Measurements from ENCODE around the gene CCDC90B. TPM values are rescaled to one million over a fixed set of nuclear protein-coding genes. Genes with fewer than 3 reads are reported as not detected.

Gene CCDC90B
- polyA plus RNA-seq, 1 donor (not counting 4 experiments of a cell fraction or from before 2014, with no cell fraction given): 46.9 TPM

DNA sequence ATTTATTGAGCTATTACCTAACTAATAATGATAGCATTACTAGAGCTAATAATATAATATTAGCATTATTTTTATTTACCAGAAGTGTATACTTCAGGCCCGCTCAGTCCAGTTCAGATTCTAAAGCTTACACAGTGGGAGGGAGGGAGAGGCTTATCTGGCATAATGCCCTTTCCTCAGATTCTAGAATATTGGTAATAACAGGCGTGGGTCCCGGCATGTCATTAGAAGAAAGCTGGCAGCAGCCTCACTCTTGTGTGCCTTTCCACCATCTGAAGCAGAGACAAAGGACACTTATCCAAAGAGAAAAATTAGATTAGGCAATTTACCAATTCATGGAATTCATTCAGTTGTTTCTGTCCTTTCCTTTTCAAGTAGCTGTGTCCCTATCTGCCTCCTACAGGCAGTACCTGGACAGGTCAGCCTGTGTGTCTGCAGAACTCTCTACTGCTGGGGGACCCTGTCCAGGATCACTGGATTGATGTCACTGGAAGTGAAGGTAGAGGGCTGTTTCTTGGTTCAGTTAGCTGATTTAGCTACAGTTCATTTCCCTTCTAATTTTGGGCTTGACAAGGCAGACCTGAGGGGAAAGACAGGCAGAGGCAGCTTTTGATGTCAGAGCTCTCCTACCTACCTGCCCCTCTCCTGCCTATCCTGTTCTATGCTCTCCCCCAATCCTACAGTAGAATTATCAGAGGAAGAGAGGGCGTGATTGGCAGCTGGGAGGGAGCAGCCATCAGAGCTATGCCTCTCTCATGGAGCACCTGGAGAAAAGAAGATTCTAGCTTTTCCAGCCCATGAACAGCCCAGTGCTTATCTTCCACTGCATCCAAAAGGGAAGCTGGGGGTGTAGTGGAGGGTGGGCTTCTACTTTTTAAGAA lies 20.3 kb upstream of the CCDC90B start:
- no peaks in the 10 kb centered on the region for H3K9me3 ChIP-seq (ENCODE audit: control insufficient read depth, low read depth, low read length)
- no peaks in the 10 kb centered on the region for H3K79me2 ChIP-seq (ENCODE audit: control insufficient read depth, insufficient read depth, low read length)
- DNase-seq (ENCODE audit: low read depth, low spot score): no peak
- no peaks in the 10 kb centered on the region for H4K20me1 ChIP-seq (ENCODE audit: control insufficient read depth, extremely low read depth, insufficient read depth, low read length)
- no peaks in the 10 kb centered on the region for H3K36me3 ChIP-seq (ENCODE audit: control insufficient read depth in 2 of 2, extremely low read depth in 1 of 2, insufficient read depth in 2 of 2, low read length in 2 of 2)
- no peak overlapping the region for H2AFZ ChIP-seq (ENCODE audit: control insufficient read depth, low read length)
- H3K27me3 ChIP-seq (ENCODE audit: control insufficient read depth, extremely low read depth, insufficient read depth, low read length): no peaks in the 10 kb centered on the region
- TF ChIP-seq, protein P1, sequence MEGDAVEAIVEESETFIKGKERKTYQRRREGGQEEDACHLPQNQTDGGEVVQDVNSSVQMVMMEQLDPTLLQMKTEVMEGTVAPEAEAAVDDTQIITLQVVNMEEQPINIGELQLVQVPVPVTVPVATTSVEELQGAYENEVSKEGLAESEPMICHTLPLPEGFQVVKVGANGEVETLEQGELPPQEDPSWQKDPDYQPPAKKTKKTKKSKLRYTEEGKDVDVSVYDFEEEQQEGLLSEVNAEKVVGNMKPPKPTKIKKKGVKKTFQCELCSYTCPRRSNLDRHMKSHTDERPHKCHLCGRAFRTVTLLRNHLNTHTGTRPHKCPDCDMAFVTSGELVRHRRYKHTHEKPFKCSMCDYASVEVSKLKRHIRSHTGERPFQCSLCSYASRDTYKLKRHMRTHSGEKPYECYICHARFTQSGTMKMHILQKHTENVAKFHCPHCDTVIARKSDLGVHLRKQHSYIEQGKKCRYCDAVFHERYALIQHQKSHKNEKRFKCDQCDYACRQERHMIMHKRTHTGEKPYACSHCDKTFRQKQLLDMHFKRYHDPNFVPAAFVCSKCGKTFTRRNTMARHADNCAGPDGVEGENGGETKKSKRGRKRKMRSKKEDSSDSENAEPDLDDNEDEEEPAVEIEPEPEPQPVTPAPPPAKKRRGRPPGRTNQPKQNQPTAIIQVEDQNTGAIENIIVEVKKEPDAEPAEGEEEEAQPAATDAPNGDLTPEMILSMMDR (optimal IDR thresholded peaks at IDR 0.05 in 1 of 3, IDR thresholded peaks at IDR 0.05 in 1 of 3, conservative IDR thresholded peaks at IDR 0.05 in 1 of 3; ENCODE audit: extremely low read depth in 1 of 3, insufficient read depth in 2 of 3, low read length in 3 of 3): no peak
- no peak for TF ChIP-seq EZH2 (IDR thresholded peaks at IDR 0.05; ENCODE audit: low read length)
- no peaks in the 10 kb centered on the region for H3K9me1 ChIP-seq (ENCODE audit: control insufficient read depth, extremely low read depth, insufficient read depth, low read length)
- no peaks in the 10 kb centered on the region for H3K4me1 ChIP-seq (ENCODE audit: control insufficient read depth, extremely low read depth, insufficient read depth, low read length)
- H3K4me2 ChIP-seq (ENCODE audit: control insufficient read depth, extremely low read depth, insufficient read depth, low read depth, low read length): no peak overlapping the region
- no peak for FAIRE-seq
- H3K27ac ChIP-seq (ENCODE audit: control insufficient read depth, insufficient read depth, low read length): no peak overlapping the region
- H3K9ac ChIP-seq (ENCODE audit: control insufficient read depth, extremely low read depth, insufficient read depth, low read length): no peak overlapping the region
- no peak overlapping the region for H3K4me3 ChIP-seq (ENCODE audit: control insufficient read depth in 2 of 3, extremely low read depth in 1 of 3, insufficient read depth in 2 of 3, low read depth in 1 of 3, low read length in 3 of 3)
- dilution Hi-C loops (cut with MboI; ENCODE audit: extremely low pct_ligation_motif_present, low sequenced_read_pairs): no loop called here

DNA sequence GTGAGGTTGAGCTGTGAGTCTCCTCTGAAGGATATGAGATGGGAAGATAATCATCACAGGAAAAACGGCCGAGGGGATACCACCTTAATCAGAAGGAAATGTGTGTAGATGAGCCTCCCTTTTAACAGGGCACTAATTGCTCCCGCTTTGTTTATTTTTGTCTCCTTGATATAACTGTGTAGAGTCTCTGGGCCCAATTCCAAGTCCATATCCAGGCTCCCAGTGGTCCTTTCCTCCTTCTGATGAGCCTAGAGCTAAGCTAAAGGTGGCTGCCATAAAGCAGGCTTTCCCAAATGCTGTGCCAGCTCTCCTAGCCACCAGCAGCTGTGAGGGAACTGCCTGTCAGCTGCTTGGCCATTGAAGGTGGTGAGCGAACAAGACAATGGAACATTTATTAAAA lies 17.1 kb upstream of the CCDC90B start:
- Histone ChIP-seq H3K9me1 (ENCODE audit: control insufficient read depth, extremely low read depth, insufficient read depth, low read length) (no peaks in the 10 kb centered on the region), H3K9me3 (ENCODE audit: control insufficient read depth, low read depth, low read length) (no peaks in the 10 kb centered on the region), H3K36me3 (ENCODE audit: control insufficient read depth in 2 of 2, extremely low read depth in 1 of 2, insufficient read depth in 2 of 2, low read length in 2 of 2) (no peaks in the 10 kb centered on the region), H3K79me2 (ENCODE audit: control insufficient read depth, insufficient read depth, low read length) (no peaks in the 10 kb centered on the region), H3K27me3 (ENCODE audit: control insufficient read depth, extremely low read depth, insufficient read depth, low read length) (no peaks in the 10 kb centered on the region), H4K20me1 (ENCODE audit: control insufficient read depth, extremely low read depth, insufficient read depth, low read length) (no peaks in the 10 kb centered on the region), H3K4me1 (ENCODE audit: control insufficient read depth, extremely low read depth, insufficient read depth, low read length) (no peaks in the 10 kb centered on the region), H3K4me3 (ENCODE audit: control insufficient read depth in 2 of 3, extremely low read depth in 1 of 3, insufficient read depth in 2 of 3, low read depth in 1 of 3, low read length in 3 of 3) (no peak overlapping the region), H3K27ac (ENCODE audit: control insufficient read depth, insufficient read depth, low read length) (no peak overlapping the region), H3K9ac (ENCODE audit: control insufficient read depth, extremely low read depth, insufficient read depth, low read length) (no peak overlapping the region), H2AFZ (ENCODE audit: control insufficient read depth, low read length) (no peak overlapping the region), H3K4me2 (ENCODE audit: control insufficient read depth, extremely low read depth, insufficient read depth, low read depth, low read length) (no peak overlapping the region)
- FAIRE-seq (no peak), DNase-seq (ENCODE audit: low read depth, low spot score) (no peak)
- no peak for TF ChIP-seq EZH2 (IDR thresholded peaks at IDR 0.05; ENCODE audit: low read length)
- TF ChIP-seq, protein P1 (optimal IDR thresholded peaks at IDR 0.05 in 1 of 3, IDR thresholded peaks at IDR 0.05 in 1 of 3, conservative IDR thresholded peaks at IDR 0.05 in 1 of 3; ENCODE audit: extremely low read depth in 1 of 3, insufficient read depth in 2 of 3, low read length in 3 of 3): no peak
- dilution Hi-C loops (cut with MboI; ENCODE audit: extremely low pct_ligation_motif_present, low sequenced_read_pairs): no loop called here

All from keratinocyte (primary cell).